ENCODE results near the gene NKAIN2. TPM values are rescaled to one million over a fixed set of nuclear protein-coding genes. Genes with fewer than 3 reads are reported as not detected.
"Not testable (repeated sequence)": the region's sequence is repeated elsewhere in the genome, so short reads cannot be mapped to it uniquely, and the experiment has no call there.

NKAIN2 gene
- total RNA-seq, 2 donors from 2014 or later: 0.31 to 2.3 TPM

GRCh38 chr6:124463271-124463670, 659.6 kb downstream of the NKAIN2 start:
- no peaks in the 10 kb centered on the region for H3K9me3 ChIP-seq

GRCh38 chr6:124464600-124464999, 660.9 kb downstream of the NKAIN2 start:
- not testable (repeated sequence) for DNase-seq (ENCODE audit: low spot score); H3K27me3 ChIP-seq; H3K27ac ChIP-seq; H3K4me3 ChIP-seq; H3K4me1 ChIP-seq; H3K36me3 ChIP-seq; H3K9me3 ChIP-seq

More at GRCh38 chr6:124463271-124463670, 659.6 kb downstream of the NKAIN2 start:
- H3K4me1 ChIP-seq: no peaks in the 10 kb centered on the region
- H3K4me3 ChIP-seq: no peak overlapping the region
- H3K27ac ChIP-seq: no peak overlapping the region
- no peak for DNase-seq (ENCODE audit: low spot score)
- no peaks in the 10 kb centered on the region for H3K27me3 ChIP-seq
- no peak for TF ChIP-seq CTCF (IDR thresholded peaks at IDR 0.05)
- H3K36me3 ChIP-seq: no peaks in the 10 kb centered on the region

GRCh38 chr6:124466949-124467348, 663.3 kb downstream of the NKAIN2 start:
- H3K27ac ChIP-seq: no peak overlapping the region
- H3K4me1 ChIP-seq: no peaks in the 10 kb centered on the region
- no peaks in the 10 kb centered on the region for H3K9me3 ChIP-seq
- no peak for DNase-seq (ENCODE audit: low spot score)
- no peak overlapping the region for H3K4me3 ChIP-seq
- H3K27me3 ChIP-seq: no peaks in the 10 kb centered on the region
- no peaks in the 10 kb centered on the region for H3K36me3 ChIP-seq
- no peak for TF ChIP-seq CTCF (IDR thresholded peaks at IDR 0.05)

GRCh38 chr6:124467366-124467765, 663.7 kb downstream of the NKAIN2 start:
- H3K36me3 ChIP-seq: no peaks in the 10 kb centered on the region
- no peaks in the 10 kb centered on the region for H3K9me3 ChIP-seq
- DNase-seq (ENCODE audit: low spot score): no peak
- H3K27me3 ChIP-seq: no peaks in the 10 kb centered on the region
- TF ChIP-seq CTCF (IDR thresholded peaks at IDR 0.05): no peak
- no peak overlapping the region for H3K27ac ChIP-seq
- no peaks in the 10 kb centered on the region for H3K4me1 ChIP-seq
- no peak overlapping the region for H3K4me3 ChIP-seq

- H3K36me3 ChIP-seq: no peaks in the 10 kb centered on the region
- H3K4me3 ChIP-seq: no peak overlapping the region
- DNase-seq (ENCODE audit: low spot score): no peak
- H3K4me1 ChIP-seq: no peaks in the 10 kb centered on the region
- no peaks in the 10 kb centered on the region for H3K27me3 ChIP-seq
- H3K27ac ChIP-seq: no peak overlapping the region
- no peaks in the 10 kb centered on the region for H3K9me3 ChIP-seq
- no peak for TF ChIP-seq CTCF (IDR thresholded peaks at IDR 0.05)
Measured at GRCh38 chr6:124470803-124471202, 667.1 kb downstream of the NKAIN2 start.

GRCh38 chr6:124475176-124475575, 671.5 kb downstream of the NKAIN2 start:
- no peak overlapping the region for H3K27ac ChIP-seq
- DNase-seq (ENCODE audit: low spot score): no peak
- H3K4me1 ChIP-seq: no peaks in the 10 kb centered on the region
- no peaks in the 10 kb centered on the region for H3K27me3 ChIP-seq
- no peak overlapping the region for H3K4me3 ChIP-seq
- TF ChIP-seq CTCF (IDR thresholded peaks at IDR 0.05): no peak
- no peaks in the 10 kb centered on the region for H3K36me3 ChIP-seq
- no peaks in the 10 kb centered on the region for H3K9me3 ChIP-seq
